Mesangial cell (primary cell): Measurements from ENCODE around the gene EPG5. TPM values are rescaled to one million over a fixed set of nuclear protein-coding genes. Genes with fewer than 3 reads are reported as not detected.

Experiments
- total RNA-seq: library from RNA; depleted of rRNA; stranded (reverse); fragments of >200 nt; gene quantifications from 2 replicates; pipeline ENCODE4 v1.2.3, GENCODE V29; 2015

EPG5 gene, protein sequence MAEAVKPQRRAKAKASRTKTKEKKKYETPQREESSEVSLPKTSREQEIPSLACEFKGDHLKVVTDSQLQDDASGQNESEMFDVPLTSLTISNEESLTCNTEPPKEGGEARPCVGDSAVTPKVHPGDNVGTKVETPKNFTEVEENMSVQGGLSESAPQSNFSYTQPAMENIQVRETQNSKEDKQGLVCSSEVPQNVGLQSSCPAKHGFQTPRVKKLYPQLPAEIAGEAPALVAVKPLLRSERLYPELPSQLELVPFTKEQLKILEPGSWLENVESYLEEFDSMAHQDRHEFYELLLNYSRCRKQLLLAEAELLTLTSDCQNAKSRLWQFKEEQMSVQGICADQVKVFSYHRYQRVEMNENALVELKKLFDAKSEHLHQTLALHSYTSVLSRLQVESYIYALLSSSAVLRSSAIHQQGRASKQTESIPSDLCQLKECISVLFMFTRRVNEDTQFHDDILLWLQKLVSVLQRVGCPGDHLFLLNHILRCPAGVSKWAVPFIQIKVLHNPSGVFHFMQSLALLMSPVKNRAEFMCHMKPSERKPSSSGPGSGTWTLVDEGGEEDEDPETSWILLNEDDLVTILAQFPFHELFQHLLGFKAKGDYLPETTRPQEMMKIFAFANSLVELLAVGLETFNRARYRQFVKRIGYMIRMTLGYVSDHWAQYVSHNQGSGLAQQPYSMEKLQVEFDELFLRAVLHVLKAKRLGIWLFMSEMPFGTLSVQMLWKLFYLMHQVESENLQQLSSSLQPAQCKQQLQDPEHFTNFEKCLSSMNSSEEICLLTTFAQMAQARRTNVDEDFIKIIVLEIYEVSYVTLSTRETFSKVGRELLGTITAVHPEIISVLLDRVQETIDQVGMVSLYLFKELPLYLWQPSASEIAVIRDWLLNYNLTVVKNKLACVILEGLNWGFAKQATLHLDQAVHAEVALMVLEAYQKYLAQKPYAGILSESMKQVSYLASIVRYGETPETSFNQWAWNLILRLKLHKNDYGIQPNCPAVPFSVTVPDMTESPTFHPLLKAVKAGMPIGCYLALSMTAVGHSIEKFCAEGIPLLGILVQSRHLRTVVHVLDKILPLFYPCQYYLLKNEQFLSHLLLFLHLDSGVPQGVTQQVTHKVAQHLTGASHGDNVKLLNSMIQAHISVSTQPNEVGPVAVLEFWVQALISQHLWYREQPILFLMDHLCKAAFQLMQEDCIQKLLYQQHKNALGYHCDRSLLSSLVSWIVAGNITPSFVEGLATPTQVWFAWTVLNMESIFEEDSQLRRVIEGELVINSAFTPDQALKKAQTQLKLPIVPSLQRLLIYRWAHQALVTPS (N-terminal part only)
- total RNA-seq = 18.3 and 22.1 TPM in 2 replicates

DNA sequence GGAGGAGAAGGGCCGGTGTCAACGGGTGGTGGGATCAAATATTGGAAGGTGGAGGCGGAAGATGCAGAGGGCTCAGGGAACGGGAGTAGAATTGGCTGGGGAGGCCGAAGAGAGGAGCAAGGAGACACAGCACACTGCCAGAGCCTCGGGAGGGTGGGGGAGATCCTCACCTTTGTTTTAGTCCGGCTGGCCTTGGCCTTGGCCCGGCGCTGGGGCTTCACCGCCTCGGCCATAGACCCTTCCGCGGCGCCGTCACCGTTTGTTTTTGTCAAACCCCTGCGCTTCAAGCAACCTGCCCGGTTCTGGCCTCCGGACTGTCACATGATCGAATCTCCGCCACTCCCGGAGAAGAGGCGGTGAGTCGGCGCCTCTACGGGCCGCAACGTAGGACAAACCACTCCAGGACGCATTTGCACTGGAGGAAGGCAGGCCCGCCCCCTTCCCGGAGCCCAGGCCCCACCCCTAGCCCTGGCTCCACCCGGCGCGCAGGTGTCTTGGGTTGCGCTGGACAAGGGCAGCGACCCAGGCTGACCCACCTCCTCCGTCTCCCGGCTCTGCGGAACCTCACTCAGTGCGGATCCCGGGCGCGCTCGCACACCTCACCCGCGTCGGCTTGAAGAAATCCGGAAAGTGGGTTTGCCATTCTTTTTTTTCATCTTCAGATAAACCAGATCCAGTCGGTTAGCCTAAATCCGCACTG, at the start of gene EPG5:
EPG5 (minus strand) TSS at position 323 of the 700 bp plus-strand sequence; CDS start at position 233, 90 bp downstream.

DNA sequence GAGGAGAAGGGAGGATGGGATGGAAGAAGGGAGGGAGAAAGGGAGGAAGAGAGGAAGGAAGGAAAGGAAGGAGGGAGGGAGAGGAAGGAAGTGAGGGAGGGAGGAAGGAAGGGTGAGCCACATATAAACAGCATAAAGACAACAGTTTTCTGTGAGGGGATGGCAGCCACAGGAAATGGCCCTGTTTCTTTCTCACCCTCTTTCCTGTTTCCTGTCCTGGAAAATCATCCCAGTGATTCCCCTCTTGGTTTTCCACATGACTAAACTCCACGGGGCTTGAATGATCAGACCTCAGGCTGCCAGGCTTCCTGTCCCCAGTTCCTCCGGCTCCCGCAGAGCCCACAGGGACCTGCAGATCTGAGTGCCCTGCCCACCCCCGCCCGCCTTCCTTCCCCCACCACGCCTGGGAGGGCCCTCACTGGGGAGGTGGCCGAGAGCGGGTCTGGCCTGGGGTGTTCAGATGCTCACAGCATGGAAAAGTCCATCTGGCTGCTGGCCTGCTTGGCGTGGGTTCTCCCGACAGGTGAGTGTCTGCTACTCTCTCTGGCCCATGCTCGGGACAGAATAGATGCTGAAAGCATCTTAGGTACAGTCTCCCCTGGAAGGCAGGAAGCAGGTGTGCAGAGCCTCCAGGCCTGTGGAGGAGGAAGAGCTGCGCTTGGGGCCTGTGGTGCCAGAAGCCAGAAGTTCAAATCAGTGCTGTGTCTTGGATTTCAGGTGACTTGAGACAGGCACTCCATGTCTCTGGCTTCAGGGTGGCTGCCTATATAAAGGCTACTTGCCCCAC, 141.7 kb downstream of the EPG5 start, which contains the start of gene SIGLEC15:
SIGLEC15 (plus strand) TSS at position 418 of the 787 bp plus-strand sequence; CDS start at position 472, 54 bp downstream.

Other genes starting within 250 kb of the EPG5 start
- 0.38 and 2.8 TPM in 2 replicates for gene SLC14A1, start 243.1 kb downstream of the EPG5 start, total RNA-seq
- 10.9 and 29.2 TPM in 2 replicates for gene SIGLEC15, start 141.7 kb downstream of the EPG5 start, total RNA-seq
- gene PSTPIP2, start 104.9 kb upstream of the EPG5 start, total RNA-seq = 3.9 and 4.9 TPM in 2 replicates
- gene ATP5F1A, start 131.0 kb upstream of the EPG5 start, total RNA-seq = 429 and 441 TPM in 2 replicates
- 37.9 and 81.2 TPM in 2 replicates for gene HAUS1, start 137.1 kb upstream of the EPG5 start, total RNA-seq